ENCODE data around the gene PPP4R4. TPM values are rescaled to one million over a fixed set of nuclear protein-coding genes. Genes with fewer than 3 reads are reported as not detected.

PPP4R4 gene
- total and polyA plus RNA-seq, 2 experiments from 2014 or later = 3.0 to 11.1 TPM

GRCh38 chr14:94158239-94158883 lies 15.8 kb upstream of the PPP4R4 start:
- H3K27ac Mint-ChIP-seq = no peak overlapping the region
- H3K27me3 Mint-ChIP-seq (ENCODE audit: insufficient read depth, low read depth, poor library complexity) = no peaks in the 10 kb centered on the region
- peaks cover 5% of the 10 kb centered on the region; the same call in 2 of the 3 replicates for H3K36me3 Mint-ChIP-seq (ENCODE audit: low read depth)
- peaks cover 21% of the 10 kb centered on the region for H3K9me3 Mint-ChIP-seq
- Histone ChIP-seq H3K4me2 (no peak overlapping the region), H3K27me3 (ENCODE audit: insufficient read depth) (no peaks in the 10 kb centered on the region), H3K4me3 (no peak overlapping the region), H3K79me2 (replicated peaks; ENCODE audit: insufficient read depth) (no peaks in the 10 kb centered on the region), H2AFZ (no peak overlapping the region), H3F3A (replicated peaks; ENCODE audit: low read depth) (no peaks in the 10 kb centered on the region), H3K4me1 (ENCODE audit: insufficient read depth) (no peaks in the 10 kb centered on the region), H3K9me2 (ENCODE audit: insufficient read depth) (peaks cover 3% of the 10 kb centered on the region; the same call in 1 of the 2 replicates), H4K20me1 (replicated peaks; ENCODE audit: insufficient read depth) (no peaks in the 10 kb centered on the region), H3K36me3 (ENCODE audit: insufficient read depth) (peaks cover 4% of the 10 kb centered on the region; the same call in 1 of the 2 replicates), H3K27ac (ENCODE audit: low read depth) (no peak overlapping the region)
- H3K4me3 Mint-ChIP-seq = no peak overlapping the region
- ATAC-seq (no peak), DNase-seq (ENCODE audit: low spot score) (no peak)
- H3K4me1 Mint-ChIP-seq = peaks cover 3% of the 10 kb centered on the region; the same call in 2 of the 3 replicates
- no peak for TF ChIP-seq REST (IDR thresholded peaks at IDR 0.05; ENCODE audit: unreplicated experiment)
- TF ChIP-seq CTCF (conservative IDR thresholded peaks at IDR 0.05; ENCODE audit: low read depth in 2 of 2) = no peak
- no peak for TF ChIP-seq ETS1 (IDR thresholded peaks at IDR 0.05)
- TF ChIP-seq POLR2AphosphoS5 (IDR thresholded peaks at IDR 0.05; ENCODE audit: low read depth) = no peak
- no peak for TF ChIP-seq ZNF462 (CRISPR knock-in tag; IDR thresholded peaks at IDR 0.05)
- no peak for TF ChIP-seq ZNF114 (CRISPR knock-in tag; IDR thresholded peaks at IDR 0.05)
- no peak for TF ChIP-seq EZH2 (IDR thresholded peaks at IDR 0.05; ENCODE audit: low read depth, unreplicated experiment)
- TF ChIP-seq STAT1 (IDR thresholded peaks at IDR 0.05; ENCODE audit: unreplicated experiment) = no peak
- no peak for TF ChIP-seq NANOG (IDR thresholded peaks at IDR 0.05; ENCODE audit: borderline replicate concordance)
- no peak for TF ChIP-seq JUNB (IDR thresholded peaks at IDR 0.05; ENCODE audit: unreplicated experiment)
- TF ChIP-seq ZNF331 (CRISPR knock-in tag; IDR thresholded peaks at IDR 0.05; ENCODE audit: low read depth) = no peak
- no peak for TF ChIP-seq EZH2phosphoT487 (IDR thresholded peaks at IDR 0.05; ENCODE audit: unreplicated experiment)
- no peak for TF ChIP-seq CREB1 (CRISPR knock-in tag; IDR thresholded peaks at IDR 0.05; ENCODE audit: low read depth)

Data from GM23338 (cell line).